Stimulated activated CD4-positive, alpha-beta T cell treated with anti-CD3 and anti-CD28 coated beads, Interleukin-12 subunit alpha, Interleukin-12 subunit beta, amount 100 ng/mL, for 4 hours (primary cell): Measurements from ENCODE around the gene FCF1.

Experiments used
- DNase-seq: peaks from one replicate; pipeline ENCODE4 v3.0.0-alpha.2; 2020

The FCF1 gene

GRCh38 chr14:74712499-74713394 is at the start of gene FCF1, which contains the start of gene AREL1:
Gene FCF1, plus strand, starts transcription at chr14:74713144. Its CDS starts 54 bp downstream, at chr14:74713198.
Gene AREL1, minus strand, starts transcription at chr14:74713080. Its CDS starts 27,465 bp downstream, at chr14:74685615.
- peak; percentile 65 for DNase-seq

- no peak for DNase-seq
These were observed 49.1 kb upstream of the FCF1 start for GRCh38 chr14:74663884-74664283.

GRCh38 chr14:74664717-74665116 is 48.2 kb upstream of the FCF1 start:
- no peak for DNase-seq

GRCh38 chr14:74667758-74668157 is 45.2 kb upstream of the FCF1 start:
- no peak for DNase-seq

- DNase-seq = no peak
These were observed 43.7 kb upstream of the FCF1 start for GRCh38 chr14:74669256-74669655.

GRCh38 chr14:74669846-74670245 is 43.1 kb upstream of the FCF1 start:
- no peak for DNase-seq

- no peak for DNase-seq
These were observed 42.1 kb upstream of the FCF1 start for GRCh38 chr14:74670726-74671411.

- DNase-seq = no peak
These were observed 41.2 kb upstream of the FCF1 start for GRCh38 chr14:74671789-74672188.

GRCh38 chr14:74673768-74674167 is 39.2 kb upstream of the FCF1 start:
- DNase-seq = no peak

GRCh38 chr14:74675219-74675618 is 37.7 kb upstream of the FCF1 start:
- no peak for DNase-seq

GRCh38 chr14:74682169-74682952 is 30.6 kb upstream of the FCF1 start:
- no peak for DNase-seq

- no peak for DNase-seq
These were observed 29.5 kb upstream of the FCF1 start for GRCh38 chr14:74683406-74683805.

GRCh38 chr14:74684434-74684833 is 28.5 kb upstream of the FCF1 start:
- DNase-seq = no peak

GRCh38 chr14:74685056-74685455 is 27.9 kb upstream of the FCF1 start:
- no peak for DNase-seq

- no peak for DNase-seq
These were observed 26.8 kb upstream of the FCF1 start for GRCh38 chr14:74685921-74686678.

- DNase-seq = no peak
These were observed 21.5 kb upstream of the FCF1 start for GRCh38 chr14:74691456-74691855.

- DNase-seq = no peak
These were observed 19.8 kb upstream of the FCF1 start for GRCh38 chr14:74693191-74693590.

GRCh38 chr14:74695406-74695805 is 17.5 kb upstream of the FCF1 start:
- DNase-seq = no peak

GRCh38 chr14:74697011-74697410 is 15.9 kb upstream of the FCF1 start:
- no peak for DNase-seq

GRCh38 chr14:74697543-74697942 is 15.4 kb upstream of the FCF1 start:
- DNase-seq = no peak

- no peak for DNase-seq
These were observed 15.0 kb upstream of the FCF1 start for GRCh38 chr14:74697976-74698375.

GRCh38 chr14:74698465-74698864 is 14.5 kb upstream of the FCF1 start:
- DNase-seq = no peak

GRCh38 chr14:74702293-74702692 is 10.7 kb upstream of the FCF1 start:
- DNase-seq = no peak
